Endothelial cell of umbilical vein (primary cell): ENCODE data around the gene CCNY. TPM values are rescaled to one million over a fixed set of nuclear protein-coding genes. Genes with fewer than 3 reads are reported as not detected.

Experiments used
- BruUV-seq: library from RNA; stranded (reverse); fragments of 400-500 nt; replicated peaks from 2 replicates; lab custom pipeline; 2021; lab: Mats Ljungman, UMichigan
- CTCF ChIA-PET: fragments of 300-600, 350-600 bp; sonication (Branson Sonifier 250); formaldehyde crosslinking; loops from one replicate; lab custom pipeline; 2021; ENCODE audit warnings: antibody characterized with exemption, inconsistent platforms; lab: Charles Lee
- POLR2A ChIA-PET: fragments of 300-600, 350-600 bp; sonication (Branson Sonifier 250); formaldehyde crosslinking; loops from one replicate; lab custom pipeline; 2021; ENCODE audit warnings: antibody characterized with exemption, inconsistent platforms; lab: Charles Lee
- DNase-seq: peaks from one replicate; pipeline ENCODE4 v3.0.0-alpha.2; 2011; ENCODE audit warnings: low read depth, low spot score
- FAIRE-seq: peaks from 2 replicates; lab custom pipeline; 2011; peaks lifted over from hg19 to GRCh38; lab: Jason Lieb, UNC
- H2AFZ ChIP-seq: 2 replicates; pipeline ENCODE4 v1.6.0; 2012; ENCODE audit warnings: low read depth, low read length, control low read depth, inconsistent platforms
- H3K27ac ChIP-seq: 2 replicates; pipeline ENCODE4 v1.5.1; 2011; ENCODE audit warnings: low read depth, mild to moderate bottlenecking, control low read depth, low read length, moderate library complexity; ENCODE audit not compliant: insufficient read depth
- H3K27me3 ChIP-seq, 2 experiments: 2 replicates each; pipeline versions ENCODE4 v1.6.0 to v1.6.1; 2011; ENCODE audit warnings: low read length in 2 of 2, mixed read lengths in 1 of 2; ENCODE audit not compliant: control insufficient read depth in 2 of 2, insufficient read depth in 2 of 2
- H3K36me3 ChIP-seq, 2 experiments: 2 replicates in 1 of 2; 3 replicates in 1 of 2; pipeline ENCODE4 v1.5.1; 2011; ENCODE audit warnings: low read length in 2 of 2, mild to moderate bottlenecking in 1 of 2, moderate library complexity in 1 of 2; ENCODE audit not compliant: control insufficient read depth in 2 of 2, insufficient read depth in 2 of 2; ENCODE audit errors: extremely low read depth in 1 of 2
- H3K4me1 ChIP-seq: 3 replicates; pipeline ENCODE4 v1.5.1; 2011; ENCODE audit warnings: mild to moderate bottlenecking, low read length; ENCODE audit not compliant: control insufficient read depth, insufficient read depth; ENCODE audit errors: extremely low read depth
- H3K4me2 ChIP-seq: 2 replicates; pipeline ENCODE4 v1.6.1; 2011; ENCODE audit warnings: low read length, control low read depth, mixed read lengths; ENCODE audit not compliant: insufficient read depth
- H3K4me3 ChIP-seq, 3 experiments: fragments of 200-600 bp in 1 of 3; sonication (generic), shearing (Covaris generic) in 1 of 3; replicated peaks in 1 of 3; 2 replicates each; pipeline ENCODE4 v1.5.1; 2011 to 2016; ENCODE audit warnings: control low read depth in 3 of 3, low read length in 3 of 3, mild to moderate bottlenecking in 2 of 3, inconsistent platforms in 1 of 3, low read depth in 1 of 3, moderate library complexity in 1 of 3; ENCODE audit not compliant: insufficient read depth in 1 of 3
- H3K79me2 ChIP-seq: 2 replicates; pipeline ENCODE4 v1.6.0; 2012; ENCODE audit warnings: low read length, inconsistent platforms; ENCODE audit not compliant: control insufficient read depth, insufficient read depth
- H3K9ac ChIP-seq: replicated peaks from 2 replicates; pipeline ENCODE3; 2011; ENCODE audit warnings: low read length, control low read depth; ENCODE audit not compliant: insufficient read depth; ENCODE audit errors: extremely low read depth
- H3K9me1 ChIP-seq: replicated peaks from 3 replicates; pipeline ENCODE4 v1.6.0; 2011; ENCODE audit warnings: mild to moderate bottlenecking, low read length; ENCODE audit not compliant: control insufficient read depth, insufficient read depth; ENCODE audit errors: extremely low read depth
- H3K9me3 ChIP-seq: replicated peaks from 2 replicates; pipeline ENCODE4 v1.5.1; 2012; ENCODE audit warnings: low read length, inconsistent platforms; ENCODE audit not compliant: control insufficient read depth, insufficient read depth
- H4K20me1 ChIP-seq: replicated peaks from 2 replicates; pipeline ENCODE3; 2011; ENCODE audit warnings: mild to moderate bottlenecking, low read length; ENCODE audit not compliant: control insufficient read depth, insufficient read depth; ENCODE audit errors: extremely low read depth
- EZH2 ChIP-seq: IDR thresholded peaks from 2 replicates; pipeline ENCODE4 v1.6.1; 2012; ENCODE audit warnings: borderline replicate concordance, low read depth, mild to moderate bottlenecking, moderate library complexity, low read length, inconsistent platforms; ENCODE audit not compliant: severe bottlenecking
- FOS ChIP-seq: IDR thresholded peaks from 2 replicates; pipeline ENCODE4 v1.6.1; 2011; ENCODE audit warnings: mild to moderate bottlenecking, low read length, moderate library complexity, borderline replicate concordance; ENCODE audit not compliant: insufficient read depth
- GATA2 ChIP-seq: IDR thresholded peaks from 2 replicates; pipeline ENCODE4 v1.7.0; 2011; ENCODE audit warnings: low read depth, mild to moderate bottlenecking, moderate library complexity, mixed read lengths, low read length; ENCODE audit not compliant: insufficient read length, insufficient read depth
- JUN ChIP-seq: IDR thresholded peaks from 2 replicates; pipeline ENCODE4 v1.6.1; 2011; ENCODE audit warnings: borderline replicate concordance, low read depth; ENCODE audit not compliant: insufficient read length, insufficient read depth
- MYC ChIP-seq: IDR thresholded peaks from one replicate; pipeline ENCODE4 v1.6.1; 2011; ENCODE audit warnings: mild to moderate bottlenecking, low read depth, low read length
- POLR2A ChIP-seq: IDR thresholded peaks from 2 replicates; pipeline ENCODE4 v1.6.1; 2012; ENCODE audit warnings: low read depth, mild to moderate bottlenecking, control low read depth, low read length
- POLR2AphosphoS5 ChIP-seq: IDR thresholded peaks from 2 replicates; pipeline ENCODE4 v1.6.1; 2012; ENCODE audit warnings: low read depth, mild to moderate bottlenecking, control low read depth, low read length, moderate library complexity; ENCODE audit not compliant: insufficient read depth
- dilution Hi-C: fragments of 300-500 bp; cut with MboI; formaldehyde crosslinking; loops from one replicate; pipeline ENCODE4 v1.15.0; 2019; ENCODE audit warnings: low sequenced_read_pairs; ENCODE audit not compliant: extremely low pct_ligation_motif_present
- intact Hi-C: fragments of 100-400 bp; cut with micrococcal nuclease; formaldehyde crosslinking; loops from one replicate; pipeline ENCODE4 v1.10.0; 2022
- polyA plus RNA-seq, 4 experiments: library from polyadenylated mRNA; depleted of rRNA in 3 of 4; stranded (reverse) in 3 of 4; unstranded in 1 of 4; fragments of >200 nt; gene quantifications; 2 replicates each; pipeline versions ENCODE4 v1.2.1 to v1.2.3, GENCODE V29; 2011 to 2012; ENCODE audit warnings: missing spikeins in 1 of 4
- total RNA-seq: library from RNA; stranded (reverse); gene quantifications from 2 replicates; pipeline ENCODE4 v1.2.3, GENCODE V29; 2021
- TF ChIP-seq, protein P1 (sequence below): IDR thresholded peaks from 2 replicates; pipeline ENCODE4 v1.6.1; 2011; ENCODE audit not compliant: insufficient read depth, insufficient read length
- TF ChIP-seq, protein P2 (sequence below), 2 donors: IDR thresholded peaks; 1 replicate in 1 of 2; 2 replicates in 1 of 2; pipeline ENCODE4 v1.5.1; 2011; ENCODE audit warnings: low read length in 2 of 2, mild to moderate bottlenecking in 2 of 2, moderate library complexity in 2 of 2, control low read depth in 1 of 2, inconsistent platforms in 1 of 2, low read depth in 1 of 2; ENCODE audit not compliant: insufficient read depth in 1 of 2; ENCODE audit errors: extremely low read depth in 1 of 2

CCNY gene
- total and polyA plus RNA-seq, 2 donors (not counting 3 experiments of a cell fraction or from before 2014, with no cell fraction given) = 61.5 to 107 TPM

DNA sequence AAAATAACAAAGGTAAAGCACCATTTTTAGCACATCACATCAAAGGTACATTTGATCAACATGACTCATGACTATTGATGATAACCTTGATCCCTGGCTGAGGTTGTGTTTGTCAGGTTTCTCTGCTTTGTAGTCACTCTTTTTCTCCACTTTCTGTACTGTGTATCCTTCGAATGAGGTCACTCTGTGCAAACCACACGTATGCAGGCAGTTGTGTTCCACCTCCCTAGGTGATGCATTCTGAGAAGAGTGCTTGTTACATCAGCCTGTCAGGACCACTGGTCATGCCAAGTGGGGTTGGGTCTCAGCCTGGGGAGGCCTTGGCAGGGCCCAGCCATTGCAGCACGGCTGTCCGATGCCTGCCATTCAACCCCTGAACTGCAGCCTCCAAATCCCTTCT, 206.0 kb downstream of the CCNY start:
- POLR2A ChIA-PET = no interaction called here
- CTCF ChIA-PET = no interaction called here
- dilution Hi-C loops = no loop called here

More for the DNA sequence above, 206.0 kb downstream of the CCNY start:
- Histone ChIP-seq H4K20me1 (no peaks in the 10 kb centered on the region), H3K4me1 (no peaks in the 10 kb centered on the region), H3K27ac (no peak overlapping the region), H3K4me2 (no peak overlapping the region), H3K9me3 (no peaks in the 10 kb centered on the region), H3K36me3 (peaks cover 2 to 6% of the 10 kb centered on the region in 2 experiments), H3K9ac (no peak overlapping the region), H3K4me3 (no peak overlapping the region), H3K27me3 (no peaks in the 10 kb centered on the region), H3K79me2 (peaks cover 24% of the 10 kb centered on the region), H3K9me1 (no peaks in the 10 kb centered on the region), H2AFZ (no peak overlapping the region)
- intact Hi-C loops = no loop called here
- TF ChIP-seq JUN (no peak), GATA2 (no peak), POLR2A (no peak), FOS (no peak), MYC (no peak), EZH2 (no peak), POLR2AphosphoS5 (no peak)
- TF ChIP-seq, protein P1, sequence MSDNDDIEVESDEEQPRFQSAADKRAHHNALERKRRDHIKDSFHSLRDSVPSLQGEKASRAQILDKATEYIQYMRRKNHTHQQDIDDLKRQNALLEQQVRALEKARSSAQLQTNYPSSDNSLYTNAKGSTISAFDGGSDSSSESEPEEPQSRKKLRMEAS = no peak
- TF ChIP-seq, protein P2, sequence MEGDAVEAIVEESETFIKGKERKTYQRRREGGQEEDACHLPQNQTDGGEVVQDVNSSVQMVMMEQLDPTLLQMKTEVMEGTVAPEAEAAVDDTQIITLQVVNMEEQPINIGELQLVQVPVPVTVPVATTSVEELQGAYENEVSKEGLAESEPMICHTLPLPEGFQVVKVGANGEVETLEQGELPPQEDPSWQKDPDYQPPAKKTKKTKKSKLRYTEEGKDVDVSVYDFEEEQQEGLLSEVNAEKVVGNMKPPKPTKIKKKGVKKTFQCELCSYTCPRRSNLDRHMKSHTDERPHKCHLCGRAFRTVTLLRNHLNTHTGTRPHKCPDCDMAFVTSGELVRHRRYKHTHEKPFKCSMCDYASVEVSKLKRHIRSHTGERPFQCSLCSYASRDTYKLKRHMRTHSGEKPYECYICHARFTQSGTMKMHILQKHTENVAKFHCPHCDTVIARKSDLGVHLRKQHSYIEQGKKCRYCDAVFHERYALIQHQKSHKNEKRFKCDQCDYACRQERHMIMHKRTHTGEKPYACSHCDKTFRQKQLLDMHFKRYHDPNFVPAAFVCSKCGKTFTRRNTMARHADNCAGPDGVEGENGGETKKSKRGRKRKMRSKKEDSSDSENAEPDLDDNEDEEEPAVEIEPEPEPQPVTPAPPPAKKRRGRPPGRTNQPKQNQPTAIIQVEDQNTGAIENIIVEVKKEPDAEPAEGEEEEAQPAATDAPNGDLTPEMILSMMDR (IDR thresholded peaks at IDR 0.05; ENCODE audit: extremely low read depth in 1 of 2, insufficient read depth in 1 of 2, low read depth in 1 of 2, low read length in 2 of 2) = no peak
- no peak for FAIRE-seq
- BruUV-seq = no TSS peak
- DNase-seq = no peak
